Stomach (tissue), 4 donors: ENCODE results near the gene POMT2.

ENCODE experiments used
- POLR2A ChIP-seq, 4 donors: fragments of 450-650 bp; IDR thresholded peaks; one replicate each; pipeline ENCODE4 v1.6.1; 2016; ENCODE audit warnings: antibody characterized with exemption in 4 of 4, control low read depth in 2 of 4, mild to moderate bottlenecking in 1 of 4, moderate library complexity in 1 of 4
- TF ChIP-seq, protein P1 (sequence below), 7 experiments: fragments of 450-650 bp in 4 of 7; fragments of 200-600 bp in 3 of 7; sonication (generic) in 3 of 7; IDR thresholded peaks; one replicate each; pipeline ENCODE4 v1.5.1; 2016 to 2019; ENCODE audit warnings: antibody characterized with exemption in 7 of 7, control low read depth in 2 of 7, mild to moderate bottlenecking in 1 of 7

DNA sequence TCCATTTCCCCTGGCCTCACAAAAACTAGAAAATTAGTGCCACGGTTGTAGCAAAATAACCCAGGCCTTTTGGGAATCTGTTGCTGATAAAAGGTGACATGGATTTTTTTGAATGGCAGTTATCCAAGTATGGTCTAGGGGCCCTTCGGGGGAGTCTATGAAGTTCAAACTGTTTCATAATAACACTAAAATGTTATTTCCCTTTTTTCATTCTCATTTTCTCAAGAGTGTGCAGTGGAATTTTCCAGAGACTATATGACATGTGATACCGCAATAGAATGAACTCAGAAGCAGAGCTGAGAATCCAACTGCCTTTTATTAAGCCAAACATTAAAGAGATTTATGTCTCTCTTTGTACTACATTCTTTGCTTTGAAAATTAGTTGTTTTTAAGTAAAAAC, 27.1 kb upstream of the POMT2 start:
- TF ChIP-seq, protein P1, sequence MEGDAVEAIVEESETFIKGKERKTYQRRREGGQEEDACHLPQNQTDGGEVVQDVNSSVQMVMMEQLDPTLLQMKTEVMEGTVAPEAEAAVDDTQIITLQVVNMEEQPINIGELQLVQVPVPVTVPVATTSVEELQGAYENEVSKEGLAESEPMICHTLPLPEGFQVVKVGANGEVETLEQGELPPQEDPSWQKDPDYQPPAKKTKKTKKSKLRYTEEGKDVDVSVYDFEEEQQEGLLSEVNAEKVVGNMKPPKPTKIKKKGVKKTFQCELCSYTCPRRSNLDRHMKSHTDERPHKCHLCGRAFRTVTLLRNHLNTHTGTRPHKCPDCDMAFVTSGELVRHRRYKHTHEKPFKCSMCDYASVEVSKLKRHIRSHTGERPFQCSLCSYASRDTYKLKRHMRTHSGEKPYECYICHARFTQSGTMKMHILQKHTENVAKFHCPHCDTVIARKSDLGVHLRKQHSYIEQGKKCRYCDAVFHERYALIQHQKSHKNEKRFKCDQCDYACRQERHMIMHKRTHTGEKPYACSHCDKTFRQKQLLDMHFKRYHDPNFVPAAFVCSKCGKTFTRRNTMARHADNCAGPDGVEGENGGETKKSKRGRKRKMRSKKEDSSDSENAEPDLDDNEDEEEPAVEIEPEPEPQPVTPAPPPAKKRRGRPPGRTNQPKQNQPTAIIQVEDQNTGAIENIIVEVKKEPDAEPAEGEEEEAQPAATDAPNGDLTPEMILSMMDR (IDR thresholded peaks at IDR 0.05): no peak
- TF ChIP-seq POLR2A (IDR thresholded peaks at IDR 0.05): no peak
